HepG2 (cell line): ENCODE results near the gene LCE3E. TPM values are rescaled to one million over a fixed set of nuclear protein-coding genes. Genes with fewer than 3 reads are reported as not detected.

Experiments used
- ATAC-seq: fragments of 200-7000 bp; cut with Tn5 transposase; 3 replicates; pipeline ENCODE4 v1.9.1; 2020; ENCODE audit warnings: mild to moderate bottlenecking, moderate library complexity
- BruUV-seq: library from RNA; stranded (reverse); fragments of 400-500 nt; replicated peaks from 2 replicates; lab custom pipeline; 2021; lab: Mats Ljungman, UMichigan
- CTCF ChIA-PET: fragments of 300-600 bp; formaldehyde crosslinking; extraction: SDS; loops from one replicate; lab custom pipeline; 2021; ENCODE audit warnings: low total read pairs, inconsistent platforms, low intra/inter-chr PET ratio; lab: Yijun Ruan, JAX
- POLR2A ChIA-PET: fragments of 350-600 bp; sonication (Branson Sonifier 250); formaldehyde crosslinking; loops from one replicate; lab custom pipeline; 2020; ENCODE audit warnings: antibody characterized with exemption, inconsistent platforms; lab: Yijun Ruan, JAX
- DNase-seq: peaks from one replicate; pipeline ENCODE4 v3.0.0-alpha.2; 2015; ENCODE audit warnings: low spot score
- FAIRE-seq: peaks from 3 replicates; lab custom pipeline; 2011; peaks lifted over from hg19 to GRCh38; lab: Jason Lieb, UNC
- H2AFZ ChIP-seq: one replicate; pipeline ENCODE4 v1.6.1; 2011; ENCODE audit warnings: low read length, inconsistent platforms
- H3K27ac ChIP-seq: fragments of 300-600 bp; 3 replicates; pipeline ENCODE4 v1.8.0; 2011; ENCODE audit warnings: mixed run types, mild to moderate bottlenecking, mixed read lengths, low read length, inconsistent platforms; ENCODE audit not compliant: insufficient read depth; ENCODE audit errors: extremely low read length
- H3K27me3 ChIP-seq, 2 experiments: fragments of 200-600 bp in 1 of 2; 2 replicates in 1 of 2; 3 replicates in 1 of 2; pipeline versions ENCODE4 v1.6.0 to v1.8.0; 2011; ENCODE audit warnings: low read length in 2 of 2, mild to moderate bottlenecking in 2 of 2, moderate library complexity in 2 of 2, inconsistent platforms in 1 of 2; ENCODE audit not compliant: insufficient read depth in 2 of 2, control insufficient read depth in 1 of 2
- H3K36me3 ChIP-seq, 2 experiments: fragments of 200-600 bp in 1 of 2; replicated peaks in 1 of 2; 2 replicates in 1 of 2; 3 replicates in 1 of 2; pipeline versions ENCODE4 v1.5.1 to v1.8.0; 2011; ENCODE audit warnings: low read length in 2 of 2, inconsistent platforms in 1 of 2; ENCODE audit not compliant: insufficient read depth in 2 of 2, control insufficient read depth in 1 of 2
- H3K4me1 ChIP-seq: 2 replicates; pipeline ENCODE4 v1.5.1; 2012; ENCODE audit warnings: low read length, inconsistent platforms; ENCODE audit not compliant: insufficient read depth
- H3K4me2 ChIP-seq: 2 replicates; pipeline ENCODE4 v1.6.0; 2011; ENCODE audit warnings: low read depth, low read length, inconsistent platforms
- H3K4me3 ChIP-seq, 3 experiments: fragments of 200-600 bp in 1 of 3; sonication (generic), shearing (Covaris generic) in 1 of 3; replicated peaks in 1 of 3; 2 replicates each; pipeline ENCODE4 v1.5.1; 2011 to 2016; ENCODE audit warnings: low read length in 3 of 3, inconsistent platforms in 2 of 3, low read depth in 2 of 3, mild to moderate bottlenecking in 2 of 3, control low read depth in 1 of 3, mixed read lengths in 1 of 3; ENCODE audit not compliant: insufficient read depth in 1 of 3
- H3K79me2 ChIP-seq: one replicate; pipeline ENCODE4 v1.6.1; 2011; ENCODE audit warnings: low read length, inconsistent platforms; ENCODE audit not compliant: insufficient read depth
- H3K9ac ChIP-seq: 2 replicates; pipeline ENCODE4 v1.6.0; 2011; ENCODE audit warnings: mild to moderate bottlenecking, low read depth, low read length, inconsistent platforms; ENCODE audit not compliant: insufficient read depth
- H3K9me3 ChIP-seq: 2 replicates; pipeline ENCODE4 v1.5.1; 2012; ENCODE audit warnings: mild to moderate bottlenecking, low read length
- H4K20me1 ChIP-seq: 2 replicates; pipeline ENCODE4 v1.6.0; 2011; ENCODE audit warnings: inconsistent platforms, mild to moderate bottlenecking, low read length, moderate library complexity; ENCODE audit not compliant: insufficient read depth
- EZH2 ChIP-seq: conservative IDR thresholded peaks from 2 replicates; pipeline ENCODE4 v1.6.1; 2012; ENCODE audit warnings: mild to moderate bottlenecking, low read depth, low read length, moderate library complexity
- HNF4G ChIP-seq, 2 experiments: sonication (generic) in 1 of 2; formaldehyde crosslinking in 1 of 2; IDR thresholded peaks; 2 replicates each; pipeline versions ENCODE4 v1.4.0 to v1.6.1; 2011 to 2020; ENCODE audit warnings: borderline replicate concordance in 2 of 2, low read depth in 2 of 2, mild to moderate bottlenecking in 2 of 2, low read length in 1 of 2, missing genetic modification reagents in 1 of 2, moderate library complexity in 1 of 2
- ONECUT2 ChIP-seq: sonication (generic); formaldehyde crosslinking; IDR thresholded peaks from 2 replicates; pipeline ENCODE4 v1.4.0; 2020; ENCODE audit warnings: missing genetic modification reagents
- ZBTB39 ChIP-seq: sonication (generic); formaldehyde crosslinking; IDR thresholded peaks from 2 replicates; pipeline ENCODE4 v1.5.0; 2020; ENCODE audit warnings: missing genetic modification reagents
- ZNF629 ChIP-seq: sonication (generic); formaldehyde crosslinking; conservative IDR thresholded peaks from 2 replicates; pipeline ENCODE4 v1.5.0; 2020; ENCODE audit warnings: missing genetic modification reagents
- WGBS: methylation state at CpG from one replicate; pipeline ENCODE4 v1.1.6; 2017; ENCODE audit warnings: low lambda C conversion rate; 5-methylcytosine and 5-hydroxymethylcytosine counted together
- in situ Hi-C: cut with HindIII; loops from 2 replicates; pipeline ENCODE4 v1.10.0; 2017; ENCODE audit warnings: low pct_unique_long_range_greater_than_20kb; ENCODE audit not compliant: extremely low pct_ligation_motif_present
- intact Hi-C: fragments of 100-400 bp; cut with micrococcal nuclease; formaldehyde crosslinking; loops from one replicate; pipeline ENCODE4 v1.10.0; 2022; ENCODE audit not compliant: unreplicated experiment
- polyA plus RNA-seq, 8 experiments: library from polyadenylated mRNA; depleted of rRNA in 3 of 8; stranded (reverse) in 7 of 8; unstranded in 1 of 8; fragments of >200 nt; fragmentation: Illumina TruSeq in 4 of 8; extraction: Trizol in 4 of 8; gene quantifications; 2 replicates each; pipeline versions ENCODE4 v1.2.1 to v1.2.3, GENCODE V29; 2011 to 2016; ENCODE audit warnings: low read depth in 4 of 8, missing spikeins in 1 of 8, mixed read lengths in 1 of 8; ENCODE audit not compliant: insufficient read depth in 1 of 8
- small RNA-seq, 3 experiments: library from RNA; depleted of rRNA; stranded (forward); fragments of <200 nt; gene quantifications; one replicate each; pipeline ENCODE3, GENCODE V24; 2012; ENCODE audit warnings: low read depth in 2 of 3, low replicate concordance in 1 of 3; ENCODE audit not compliant: insufficient read length in 3 of 3, insufficient read depth in 2 of 3
- total RNA-seq, 5 experiments: library from RNA; depleted of rRNA; stranded (reverse); fragments of >200 nt; fragmentation: Illumina TruSeq; extraction: Trizol; gene quantifications; 2 replicates each; pipeline ENCODE4 v1.2.3, GENCODE V29; 2016; ENCODE audit warnings: low read depth in 1 of 5

Gene LCE3E
- total and polyA plus RNA-seq, 2 of the 13 experiments (the other 11 are each of a cell fraction or from before 2014, with no cell fraction given), result not detected

GRCh38 chr1:152516082-152516481 is 50.5 kb downstream of the LCE3E start:
- Histone ChIP-seq H4K20me1 (no peaks in the 10 kb centered on the region), H3K4me2 (no peak overlapping the region), H3K9ac (no peak overlapping the region), H3K4me1 (no peaks in the 10 kb centered on the region), H3K36me3 (no peaks in the 10 kb centered on the region), H3K9me3 (no peaks in the 10 kb centered on the region), H3K27ac (no peak overlapping the region), H2AFZ (no peak overlapping the region), H3K4me3 (no peak overlapping the region), H3K27me3 (peaks cover 4 to 35% of the 10 kb centered on the region in 2 experiments; a peak in 4 of 5 replicates), H3K79me2 (no peaks in the 10 kb centered on the region)
- TF ChIP-seq ZNF629, result peak; percentile 56
- no peak for TF ChIP-seq EZH2
- no peak for TF ChIP-seq ZBTB39 (CRISPR knock-in tag)
- TF ChIP-seq HNF4G (IDR thresholded peaks at IDR 0.05; ENCODE audit: borderline replicate concordance, low read depth, low read length), result no peak
- TF ChIP-seq HNF4G (CRISPR knock-in tag; IDR thresholded peaks at IDR 0.05; ENCODE audit: borderline replicate concordance, low read depth), result no peak
- TF ChIP-seq ONECUT2 (CRISPR knock-in tag), result no peak
- ChIA-PET CTCF (no interaction called here), POLR2A (no interaction called here)
- ATAC-seq (no peak), DNase-seq (no peak), FAIRE-seq (no peak)
- intact Hi-C loops (no loop called here), in situ Hi-C loops (no loop called here)
- WGBS, result 8% methylated on average over 7 of the region's 7 CpGs
- no TSS peak for BruUV-seq

Small RNA genes within 50 kb of the gene (small RNA-seq; reads per million reads assigned to genes)
- 0 reads per million in 3 experiments for gene LCE3B

Other genes with a start within 250 kb of the LCE3E start
- gene FLG, start 241.5 kb downstream of the LCE3E start, total RNA-seq (2016; rRNA removed; fragmentation: Illumina TruSeq; extraction: Trizol), result not detected in 2 replicates
- gene FLG, start 241.5 kb downstream of the LCE3E start, polyA plus RNA-seq (2011; rRNA removed), result 0.01 TPM in 1 of 2 replicates, not detected in the other
- gene FLG2, start 206.8 kb downstream of the LCE3E start, total RNA-seq (2016; rRNA removed; fragmentation: Illumina TruSeq; extraction: Trizol), result not detected in 2 replicates
- not detected in 2 replicates for gene FLG2, start 206.8 kb downstream of the LCE3E start, polyA plus RNA-seq (2011; rRNA removed)
- not detected in 2 replicates for gene CRNN, start 152.5 kb downstream of the LCE3E start, total RNA-seq (2016; rRNA removed; fragmentation: Illumina TruSeq; extraction: Trizol)
- not detected in 2 replicates for gene CRNN, start 152.5 kb downstream of the LCE3E start, polyA plus RNA-seq (2011; rRNA removed)
- not detected in 2 replicates for gene LCE5A, start 56.0 kb downstream of the LCE3E start, total RNA-seq (2016; rRNA removed; fragmentation: Illumina TruSeq; extraction: Trizol)
- not detected in 2 replicates for gene LCE5A, start 56.0 kb downstream of the LCE3E start, polyA plus RNA-seq (2011; rRNA removed)
- gene CRCT1, start 52.3 kb downstream of the LCE3E start, total RNA-seq (2016; rRNA removed; fragmentation: Illumina TruSeq; extraction: Trizol), result not detected in 2 replicates
- not detected in 2 replicates for gene CRCT1, start 52.3 kb downstream of the LCE3E start, polyA plus RNA-seq (2011; rRNA removed)
- gene LCE3D, start 13.7 kb upstream of the LCE3E start, total RNA-seq (2016; rRNA removed; fragmentation: Illumina TruSeq; extraction: Trizol), result not detected in 2 replicates
- not detected in 2 replicates for gene LCE3D, start 13.7 kb upstream of the LCE3E start, polyA plus RNA-seq (2011; rRNA removed)
- gene LCE3C, start 33.5 kb upstream of the LCE3E start, total RNA-seq (2016; rRNA removed; fragmentation: Illumina TruSeq; extraction: Trizol), result not detected in 2 replicates
- gene LCE3C, start 33.5 kb upstream of the LCE3E start, polyA plus RNA-seq (2011; rRNA removed), result not detected in 2 replicates
- gene LCE3B, start 47.0 kb upstream of the LCE3E start, total RNA-seq (2016; rRNA removed; fragmentation: Illumina TruSeq; extraction: Trizol), result not detected in 2 replicates
- not detected in 2 replicates for gene LCE3B, start 47.0 kb upstream of the LCE3E start, polyA plus RNA-seq (2011; rRNA removed)
- gene LCE3A, start 56.3 kb upstream of the LCE3E start, total RNA-seq (2016; rRNA removed; fragmentation: Illumina TruSeq; extraction: Trizol), result not detected in 2 replicates
- not detected in 2 replicates for gene LCE3A, start 56.3 kb upstream of the LCE3E start, polyA plus RNA-seq (2011; rRNA removed)
- not detected in 2 replicates for gene LCE2D, start 96.6 kb upstream of the LCE3E start, total RNA-seq (2016; rRNA removed; fragmentation: Illumina TruSeq; extraction: Trizol)
- gene LCE2D, start 96.6 kb upstream of the LCE3E start, polyA plus RNA-seq (2011; rRNA removed), result not detected in 2 replicates
- gene LCE2C, start 108.5 kb upstream of the LCE3E start, total RNA-seq (2016; rRNA removed; fragmentation: Illumina TruSeq; extraction: Trizol), result not detected in 2 replicates
- not detected in 2 replicates for gene LCE2C, start 108.5 kb upstream of the LCE3E start, polyA plus RNA-seq (2011; rRNA removed)
- not detected in 2 replicates for gene LCE2B, start 119.3 kb upstream of the LCE3E start, total RNA-seq (2016; rRNA removed; fragmentation: Illumina TruSeq; extraction: Trizol)
- not detected in 2 replicates for gene LCE2B, start 119.3 kb upstream of the LCE3E start, polyA plus RNA-seq (2011; rRNA removed)
- gene LCE2A, start 131.6 kb upstream of the LCE3E start, total RNA-seq (2016; rRNA removed; fragmentation: Illumina TruSeq; extraction: Trizol), result not detected in 2 replicates
- not detected in 2 replicates for gene LCE2A, start 131.6 kb upstream of the LCE3E start, polyA plus RNA-seq (2011; rRNA removed)
- gene LCE4A, start 141.4 kb upstream of the LCE3E start, total RNA-seq (2016; rRNA removed; fragmentation: Illumina TruSeq; extraction: Trizol), result not detected in 2 replicates
- not detected in 2 replicates for gene LCE4A, start 141.4 kb upstream of the LCE3E start, polyA plus RNA-seq (2011; rRNA removed)
- gene KPRP, start 191.2 kb upstream of the LCE3E start, total RNA-seq (2016; rRNA removed; fragmentation: Illumina TruSeq; extraction: Trizol), result not detected in 2 replicates
- not detected in 2 replicates for gene KPRP, start 191.2 kb upstream of the LCE3E start, polyA plus RNA-seq (2011; rRNA removed)
- not detected in 2 replicates for gene LCE1F, start 208.4 kb upstream of the LCE3E start, total RNA-seq (2016; rRNA removed; fragmentation: Illumina TruSeq; extraction: Trizol)
- gene LCE1F, start 208.4 kb upstream of the LCE3E start, polyA plus RNA-seq (2011; rRNA removed), result not detected in 2 replicates
- gene LCE1E, start 219.5 kb upstream of the LCE3E start, total RNA-seq (2016; rRNA removed; fragmentation: Illumina TruSeq; extraction: Trizol), result not detected in 2 replicates
- 0.12 TPM in 2 replicates for gene LCE1E, start 219.5 kb upstream of the LCE3E start, polyA plus RNA-seq (2011; rRNA removed)
- not detected in 2 replicates for gene LCE1D, start 229.9 kb upstream of the LCE3E start, total RNA-seq (2016; rRNA removed; fragmentation: Illumina TruSeq; extraction: Trizol)
- gene LCE1D, start 229.9 kb upstream of the LCE3E start, polyA plus RNA-seq (2011; rRNA removed), result not detected in 2 replicates
- gene LCE1C, start 239.9 kb upstream of the LCE3E start, total RNA-seq (2016; rRNA removed; fragmentation: Illumina TruSeq; extraction: Trizol), result not detected in 2 replicates
- not detected in 2 replicates for gene LCE1C, start 239.9 kb upstream of the LCE3E start, polyA plus RNA-seq (2011; rRNA removed)
- not detected in 2 replicates for gene LCE1B, start 245.2 kb upstream of the LCE3E start, total RNA-seq (2016; rRNA removed; fragmentation: Illumina TruSeq; extraction: Trizol)
- gene LCE1B, start 245.2 kb upstream of the LCE3E start, polyA plus RNA-seq (2011; rRNA removed), result not detected in 2 replicates